Smooth muscle cell (in vitro differentiated cells): Measurements from ENCODE around the gene ATP2C2. TPM values are rescaled to one million over a fixed set of nuclear protein-coding genes. Genes with fewer than 3 reads are reported as not detected.

ENCODE experiments used
- DNase-seq: peaks from one replicate; lab custom pipeline; 2025; ENCODE audit not compliant: unreplicated experiment; lab: John Stamatoyannopoulos, UW
- H2AFZ ChIP-seq: fragments of 200-600 bp; sonication (generic); 2 replicates; pipeline ENCODE4 v1.6.0; 2016; ENCODE audit warnings: antibody characterized with exemption, low read depth, mild to moderate bottlenecking
- H3F3A ChIP-seq: fragments of 200-600 bp; sonication (generic); 2 replicates; pipeline ENCODE4 v1.6.0; 2017; ENCODE audit warnings: antibody characterized with exemption, low read depth
- H3K27ac ChIP-seq: fragments of 200-600 bp; sonication (generic); 2 replicates; pipeline ENCODE4 v1.5.1; 2016; ENCODE audit warnings: low read depth, mild to moderate bottlenecking
- H3K27me3 ChIP-seq: fragments of 200-600 bp; sonication (generic); 2 replicates; pipeline ENCODE4 v1.6.1; 2016; ENCODE audit warnings: low read depth, mild to moderate bottlenecking
- H3K36me3 ChIP-seq: fragments of 200-600 bp; sonication (generic); 2 replicates; pipeline ENCODE4 v1.5.1; 2016; ENCODE audit warnings: low read depth
- H3K4me1 ChIP-seq: fragments of 200-600 bp; sonication (generic); 2 replicates; pipeline ENCODE4 v1.5.1; 2016; ENCODE audit warnings: low read depth
- H3K4me2 ChIP-seq: fragments of 200-600 bp; sonication (generic); 2 replicates; pipeline ENCODE4 v1.6.0; 2016; ENCODE audit warnings: mild to moderate bottlenecking
- H3K4me3 ChIP-seq: fragments of 200-600 bp; sonication (generic); 2 replicates; pipeline ENCODE4 v1.5.1; 2016; ENCODE audit warnings: mild to moderate bottlenecking
- H3K79me2 ChIP-seq: fragments of 200-600 bp; sonication (generic); 2 replicates; pipeline ENCODE4 v1.6.0; 2016; ENCODE audit warnings: low read depth, mild to moderate bottlenecking
- H3K9ac ChIP-seq: fragments of 200-600 bp; sonication (generic); 2 replicates; pipeline ENCODE4 v1.6.0; 2016; ENCODE audit warnings: low read depth
- H3K9me3 ChIP-seq: fragments of 200-600 bp; sonication (generic); replicated peaks from 2 replicates; pipeline ENCODE4 v1.5.1; 2016; ENCODE audit warnings: low read depth
- H4K20me1 ChIP-seq: fragments of 200-600 bp; sonication (generic); 2 replicates; pipeline ENCODE4 v1.6.0; 2016; ENCODE audit warnings: low read depth
- WGBS: methylation state at CpG from one replicate; pipeline ENCODE4 v1.1.7; 2016; ENCODE audit warnings: low lambda C conversion rate; 5-methylcytosine and 5-hydroxymethylcytosine counted together
- polyA plus RNA-seq: library from polyadenylated mRNA; unstranded; fragments of >200 nt; fragmentation: Nextera tagmentation; extraction: Ambion mirVana; gene quantifications from 2 replicates; pipeline ENCODE4 v1.2.1, GENCODE V29; 2016
- total RNA-seq: library from RNA; depleted of rRNA; stranded (reverse); fragments of >200 nt; gene quantifications from 2 replicates; pipeline ENCODE4 v1.2.3, GENCODE V29; 2014
- TF ChIP-seq, protein P1 (sequence below): fragments of 200-600 bp; sonication (generic); IDR thresholded peaks from 2 replicates; pipeline ENCODE4 v1.5.1; 2017; ENCODE audit warnings: borderline replicate concordance, mild to moderate bottlenecking, antibody characterized with exemption; ENCODE audit not compliant: insufficient read depth, poor library complexity, severe bottlenecking

The ATP2C2 gene
- total and polyA plus RNA-seq, 2 experiments from 2014 or later: 3.1 to 4.1 TPM

- Histone ChIP-seq H3F3A (no peaks in the 10 kb centered on the region), H3K4me2 (no peak overlapping the region), H3K27me3 (peaks cover 15% of the 10 kb centered on the region), H4K20me1 (no peaks in the 10 kb centered on the region), H3K36me3 (no peaks in the 10 kb centered on the region), H3K4me1 (no peaks in the 10 kb centered on the region), H3K9ac (no peak overlapping the region), H3K9me3 (no peaks in the 10 kb centered on the region), H3K27ac (no peak overlapping the region), H2AFZ (no peak overlapping the region), H3K79me2 (no peaks in the 10 kb centered on the region), H3K4me3 (no peak overlapping the region)
- no peak for DNase-seq
- 90% methylated on average over 3 of the region's 3 CpGs for WGBS
- TF ChIP-seq, protein P1, sequence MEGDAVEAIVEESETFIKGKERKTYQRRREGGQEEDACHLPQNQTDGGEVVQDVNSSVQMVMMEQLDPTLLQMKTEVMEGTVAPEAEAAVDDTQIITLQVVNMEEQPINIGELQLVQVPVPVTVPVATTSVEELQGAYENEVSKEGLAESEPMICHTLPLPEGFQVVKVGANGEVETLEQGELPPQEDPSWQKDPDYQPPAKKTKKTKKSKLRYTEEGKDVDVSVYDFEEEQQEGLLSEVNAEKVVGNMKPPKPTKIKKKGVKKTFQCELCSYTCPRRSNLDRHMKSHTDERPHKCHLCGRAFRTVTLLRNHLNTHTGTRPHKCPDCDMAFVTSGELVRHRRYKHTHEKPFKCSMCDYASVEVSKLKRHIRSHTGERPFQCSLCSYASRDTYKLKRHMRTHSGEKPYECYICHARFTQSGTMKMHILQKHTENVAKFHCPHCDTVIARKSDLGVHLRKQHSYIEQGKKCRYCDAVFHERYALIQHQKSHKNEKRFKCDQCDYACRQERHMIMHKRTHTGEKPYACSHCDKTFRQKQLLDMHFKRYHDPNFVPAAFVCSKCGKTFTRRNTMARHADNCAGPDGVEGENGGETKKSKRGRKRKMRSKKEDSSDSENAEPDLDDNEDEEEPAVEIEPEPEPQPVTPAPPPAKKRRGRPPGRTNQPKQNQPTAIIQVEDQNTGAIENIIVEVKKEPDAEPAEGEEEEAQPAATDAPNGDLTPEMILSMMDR: no peak
These were observed 36.0 kb downstream of the ATP2C2 start for GRCh38 chr16:84404324-84404723.

GRCh38 chr16:84404936-84405639 is 36.8 kb downstream of the ATP2C2 start:
- no peak overlapping the region for H3K4me3 ChIP-seq
- TF ChIP-seq, protein P1: no peak
- H3F3A ChIP-seq: no peaks in the 10 kb centered on the region
- no peaks in the 10 kb centered on the region for H3K36me3 ChIP-seq
- WGBS: 82% methylated on average over 19 of the region's 19 CpGs
- no peaks in the 10 kb centered on the region for H3K9me3 ChIP-seq
- no peak overlapping the region for H3K9ac ChIP-seq
- no peaks in the 10 kb centered on the region for H3K79me2 ChIP-seq
- no peak overlapping the region for H2AFZ ChIP-seq
- H3K27ac ChIP-seq: no peak overlapping the region
- H4K20me1 ChIP-seq: no peaks in the 10 kb centered on the region
- no peaks in the 10 kb centered on the region for H3K4me1 ChIP-seq
- peaks cover 15% of the 10 kb centered on the region for H3K27me3 ChIP-seq
- DNase-seq: no peak
- no peak overlapping the region for H3K4me2 ChIP-seq

DNA sequence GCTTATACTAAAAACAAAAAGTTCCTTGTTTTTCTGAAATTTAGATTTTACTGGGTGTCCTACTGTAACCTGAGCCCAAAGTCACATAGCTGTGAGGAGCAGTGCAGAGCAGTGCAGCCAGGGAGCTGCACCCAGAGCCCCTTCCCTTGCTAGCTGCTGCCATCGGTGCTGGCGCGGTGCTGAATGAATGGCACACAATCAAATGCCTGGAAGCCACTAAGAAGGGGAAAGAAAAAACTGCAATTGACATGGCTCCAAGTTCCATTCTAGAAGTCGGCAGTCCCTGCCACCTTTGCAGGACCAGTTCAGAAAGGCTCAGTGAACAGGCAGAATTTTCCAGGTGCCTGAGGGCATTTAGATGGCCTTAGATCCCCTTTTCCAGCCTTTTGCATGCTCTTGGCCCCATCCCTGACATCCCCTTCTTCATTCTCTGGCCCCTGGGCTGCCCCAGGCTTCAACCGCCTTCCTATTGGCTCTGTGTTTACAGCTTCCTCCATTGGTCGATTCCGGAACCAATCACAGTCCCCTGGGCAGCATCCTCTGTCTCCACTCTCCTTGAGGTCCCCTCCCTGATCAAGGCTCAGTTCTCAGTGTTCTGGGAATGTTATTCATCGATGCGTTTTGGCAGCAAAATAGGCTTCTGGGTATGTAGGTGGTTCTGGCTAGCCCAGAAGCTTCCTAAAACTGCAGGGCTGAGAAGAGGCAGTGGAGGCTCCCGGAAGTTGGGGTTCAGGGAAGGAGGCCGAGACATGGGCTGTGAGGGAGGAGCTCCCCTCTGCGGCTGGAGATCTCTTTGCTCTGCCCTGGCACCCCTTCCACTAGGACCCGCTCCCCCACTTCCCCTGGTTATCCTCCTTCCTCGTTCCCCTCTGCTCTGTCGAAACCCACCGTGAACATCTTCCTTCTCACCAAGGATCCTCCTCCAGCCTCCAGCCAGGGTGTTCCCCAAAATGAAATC is 37.9 kb downstream of the ATP2C2 start:
- Histone ChIP-seq H3F3A (no peaks in the 10 kb centered on the region), H3K9me3 (no peaks in the 10 kb centered on the region), H3K27ac (no peak overlapping the region), H3K36me3 (no peaks in the 10 kb centered on the region), H3K4me3 (no peak overlapping the region), H3K27me3 (peaks cover 15% of the 10 kb centered on the region), H2AFZ (no peak overlapping the region), H3K79me2 (no peaks in the 10 kb centered on the region), H3K4me1 (no peaks in the 10 kb centered on the region), H4K20me1 (no peaks in the 10 kb centered on the region), H3K9ac (no peak overlapping the region), H3K4me2 (no peak overlapping the region)
- DNase-seq: no peak
- WGBS: 90% methylated on average over 16 of the region's 16 CpGs
- TF ChIP-seq, protein P1: no peak
